Lung (tissue), 12 donors: ENCODE results near the gene UQCR11. TPM values are rescaled to one million over a fixed set of nuclear protein-coding genes. Genes with fewer than 3 reads are reported as not detected.

Source experiments
- ATAC-seq: fragments of 200-7000 bp; cut with Tn5 transposase; one replicate; pipeline ENCODE4 v1.9.1; 2020; ENCODE audit warnings: moderate number of reproducible peaks; ENCODE audit not compliant: insufficient read depth, low FRiP score
- DNase-seq, 3 donors: peaks; one replicate each; pipeline ENCODE4 v3.0.0-alpha.2; 2013 to 2017
- H3K27ac ChIP-seq, 2 donors: one replicate each; pipeline ENCODE4 v1.5.1; 2013; ENCODE audit warnings: mild to moderate bottlenecking in 2 of 2, moderate library complexity in 2 of 2, control low read depth in 1 of 2, inconsistent platforms in 1 of 2, low read depth in 1 of 2, low read length in 1 of 2
- H3K27me3 ChIP-seq, 3 donors: one replicate each; pipeline ENCODE4 v1.5.1; 2013; ENCODE audit warnings: low read length in 2 of 3; ENCODE audit not compliant: control insufficient read depth in 3 of 3, insufficient read depth in 3 of 3
- H3K36me3 ChIP-seq, 4 donors: one replicate each; pipeline ENCODE4 v1.5.1; 2013; ENCODE audit warnings: low read length in 4 of 4, mild to moderate bottlenecking in 1 of 4, moderate library complexity in 1 of 4; ENCODE audit not compliant: control insufficient read depth in 4 of 4, insufficient read depth in 4 of 4
- H3K4me1 ChIP-seq, 5 donors: one replicate each; pipeline ENCODE4 v1.5.1; 2013; ENCODE audit warnings: low read length in 5 of 5, mild to moderate bottlenecking in 2 of 5, moderate library complexity in 1 of 5; ENCODE audit not compliant: control insufficient read depth in 5 of 5, insufficient read depth in 5 of 5
- H3K4me3 ChIP-seq: one replicate; pipeline ENCODE4 v1.5.1; 2013; ENCODE audit warnings: mild to moderate bottlenecking, control low read depth, moderate library complexity
- H3K9ac ChIP-seq, 2 donors: one replicate each; pipeline ENCODE4 v1.5.1; 2013; ENCODE audit warnings: low read length in 2 of 2, control low read depth in 1 of 2; ENCODE audit not compliant: insufficient read depth in 1 of 2
- H3K9me3 ChIP-seq, 4 donors: one replicate each; pipeline ENCODE4 v1.5.1; 2013; ENCODE audit warnings: low read length in 3 of 4, mild to moderate bottlenecking in 1 of 4, moderate library complexity in 1 of 4; ENCODE audit not compliant: control insufficient read depth in 4 of 4, insufficient read depth in 3 of 4
- CTCF ChIP-seq: IDR thresholded peaks from 2 replicates; pipeline ENCODE4 v1.5.1; 2012; ENCODE audit warnings: mild to moderate bottlenecking; ENCODE audit errors: control extremely low read depth, extremely low read depth
- WGBS, 2 donors: extraction: QIAGEN DNeasy Blood & Tissue Kit; methylation state at CpG; one replicate each; pipeline ENCODE4 v1.1.7; 2013; 5-methylcytosine and 5-hydroxymethylcytosine counted together
- polyA plus RNA-seq, 2 donors: library from polyadenylated mRNA; stranded (reverse); fragments of 200-250 nt; gene quantifications; one replicate each; pipeline ENCODE4 v1.2.1, GENCODE V29; 2013
- total RNA-seq, 2 donors: library from RNA; depleted of rRNA in 1 of 2; stranded (reverse); fragments of >200 nt in 1 of 2; gene quantifications; one replicate each; pipeline ENCODE4 v1.2.1, GENCODE V29; 2014 to 2021
- donor health status: control.
- donor health status: control.
- donor health status: Bipolar disorder and iron deficiency.
- donor health status: healthy.
- donor health status: DM: yes; HTN: yes; CAD: no.

UQCR11 gene
- total and polyA plus RNA-seq, 4 donors = 35.4 to 225 (median 127) TPM

DNA sequence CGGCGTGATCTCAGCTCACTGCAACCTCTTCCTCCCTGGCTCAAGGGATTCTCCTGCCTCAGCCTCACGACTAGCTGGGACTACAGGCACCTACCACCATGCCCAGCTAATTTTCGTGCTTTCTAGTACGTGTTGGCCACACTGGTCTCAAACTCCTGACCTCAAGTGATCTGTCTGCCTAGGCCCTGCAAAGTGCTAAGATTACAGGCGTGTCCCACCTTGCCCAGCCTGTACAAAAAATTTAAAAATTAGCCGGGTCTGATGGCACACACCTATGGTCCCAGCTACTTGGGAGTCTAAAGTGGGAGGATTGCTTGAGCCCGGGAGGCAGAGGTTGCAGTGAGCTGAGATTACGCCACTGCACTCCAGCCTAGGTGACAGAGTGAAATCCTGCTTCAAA lies 32.5 kb downstream of the UQCR11 start:
- DNase-seq = no peak
- peaks cover 0 to 17% (median 3%) of the 10 kb centered on the region in 4 donors for H3K36me3 ChIP-seq
- 79 to 83% methylated on average over 9 of the region's 9 CpGs for WGBS, 2 donors
- H3K4me3 ChIP-seq = no peak overlapping the region
- no peak overlapping the region for H3K27ac ChIP-seq
- no peaks in the 10 kb centered on the region for H3K27me3 ChIP-seq
- peaks cover 0 to 5% (median 0%) of the 10 kb centered on the region in 5 donors for H3K4me1 ChIP-seq
- ATAC-seq = no peak
- TF ChIP-seq CTCF = no peak
- H3K9me3 ChIP-seq = no peaks in the 10 kb centered on the region
- H3K9ac ChIP-seq = no peak overlapping the region

- H3K27me3 ChIP-seq = no peaks in the 10 kb centered on the region
- H3K9me3 ChIP-seq = no peaks in the 10 kb centered on the region
- TF ChIP-seq CTCF = no peak
- DNase-seq = no peak
- H3K4me1 ChIP-seq = peaks cover 0 to 5% (median 0%) of the 10 kb centered on the region in 5 donors
- no peak for ATAC-seq
- 94% methylated on average over 12 of the region's 12 CpGs for WGBS, 2 donors
- H3K9ac ChIP-seq = no peak overlapping the region
- peaks cover 0 to 4% (median 0%) of the 10 kb centered on the region in 4 donors for H3K36me3 ChIP-seq
- no peak overlapping the region for H3K4me3 ChIP-seq
- no peak overlapping the region for H3K27ac ChIP-seq
Measured at GRCh38 chr19:1571358-1571757, 33.9 kb downstream of the UQCR11 start.

- no peak overlapping the region for H3K9ac ChIP-seq
- 95% methylated on average over 13 of the region's 13 CpGs for WGBS, 2 donors
- H3K27me3 ChIP-seq = no peaks in the 10 kb centered on the region
- H3K36me3 ChIP-seq = no peaks in the 10 kb centered on the region
- no peak for ATAC-seq
- no peak for DNase-seq
- H3K4me3 ChIP-seq = no peak overlapping the region
- no peak for TF ChIP-seq CTCF
- no peak overlapping the region for H3K27ac ChIP-seq
- H3K9me3 ChIP-seq = no peaks in the 10 kb centered on the region
- peaks cover 0 to 10% (median 0%) of the 10 kb centered on the region in 5 donors for H3K4me1 ChIP-seq
Measured at GRCh38 chr19:1570836-1571235, 34.4 kb downstream of the UQCR11 start.

DNA sequence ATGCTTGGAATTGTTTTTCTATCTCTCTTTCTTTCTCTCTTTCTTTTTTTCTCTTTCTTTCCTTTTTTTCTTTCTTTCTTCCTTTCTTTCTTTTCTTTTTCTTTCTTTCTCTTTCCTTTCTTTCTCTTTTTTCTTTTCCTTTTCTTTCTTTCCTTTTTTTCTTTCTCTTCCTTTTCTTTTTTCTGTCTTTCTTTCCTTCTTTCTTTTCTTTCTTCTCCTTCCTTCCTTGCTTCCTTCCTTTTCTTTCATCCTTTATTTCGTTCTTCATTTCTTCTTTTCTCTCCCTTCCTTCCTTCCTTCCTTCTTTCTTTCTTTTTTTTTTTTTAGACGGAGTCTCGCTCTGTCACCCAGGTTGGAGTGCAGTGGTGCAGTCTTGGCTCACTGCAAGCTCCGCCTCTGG lies 35.3 kb downstream of the UQCR11 start:
- H3K9ac ChIP-seq = no peak overlapping the region
- H3K27me3 ChIP-seq = no peaks in the 10 kb centered on the region
- H3K27ac ChIP-seq = no peak overlapping the region
- no peaks in the 10 kb centered on the region for H3K9me3 ChIP-seq
- H3K36me3 ChIP-seq = peaks cover 0 to 4% (median under 1%) of the 10 kb centered on the region in 4 donors
- WGBS, 2 donors = 61 to 73% methylated on average over 4 of the region's 4 CpGs
- TF ChIP-seq CTCF = no peak
- no peak for DNase-seq
- ATAC-seq = no peak
- H3K4me3 ChIP-seq = no peak overlapping the region
- peaks cover 0 to 12% (median 0%) of the 10 kb centered on the region in 5 donors for H3K4me1 ChIP-seq
